ENCODE results near the gene GNGT2. TPM values are rescaled to one million over a fixed set of nuclear protein-coding genes. Genes with fewer than 3 reads are reported as not detected.

GNGT2 gene
- total and polyA plus RNA-seq, 4 donors = 1.8 to 12.3 (median 7.3) TPM

DNA sequence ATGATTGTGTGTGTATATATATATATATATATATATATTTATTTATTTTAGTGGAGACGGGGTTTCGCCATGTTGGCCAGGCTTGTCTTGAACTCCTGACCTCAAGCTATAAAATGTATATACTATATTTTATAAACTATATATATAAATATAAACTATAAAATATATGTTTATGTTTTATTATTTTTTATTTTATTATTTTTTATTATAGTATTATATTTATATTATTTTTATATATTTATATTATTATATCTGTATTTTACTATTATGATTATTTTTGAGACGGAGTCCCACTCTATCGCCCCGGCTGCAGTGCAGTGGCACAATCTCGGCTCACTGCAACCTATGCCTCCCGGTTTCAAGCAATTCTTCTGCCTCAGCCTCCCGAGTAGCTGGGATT is 30.7 kb upstream of the GNGT2 start:
- no peak overlapping the region for H3K27ac ChIP-seq (ENCODE audit: low read depth in 1 of 2, low read length in 1 of 2)
- ATAC-seq (ENCODE audit: insufficient read depth, low FRiP score) = no peak
- H3K27me3 ChIP-seq (ENCODE audit: control insufficient read depth in 3 of 3, insufficient read depth in 3 of 3, low read length in 2 of 3) = peaks cover 0 to 7% (median 0%) of the 10 kb centered on the region in 3 donors
- no peaks in the 10 kb centered on the region for H3K9me3 ChIP-seq (ENCODE audit: control insufficient read depth in 4 of 4, insufficient read depth in 3 of 4, low read length in 3 of 4)
- TF ChIP-seq, protein P1, sequence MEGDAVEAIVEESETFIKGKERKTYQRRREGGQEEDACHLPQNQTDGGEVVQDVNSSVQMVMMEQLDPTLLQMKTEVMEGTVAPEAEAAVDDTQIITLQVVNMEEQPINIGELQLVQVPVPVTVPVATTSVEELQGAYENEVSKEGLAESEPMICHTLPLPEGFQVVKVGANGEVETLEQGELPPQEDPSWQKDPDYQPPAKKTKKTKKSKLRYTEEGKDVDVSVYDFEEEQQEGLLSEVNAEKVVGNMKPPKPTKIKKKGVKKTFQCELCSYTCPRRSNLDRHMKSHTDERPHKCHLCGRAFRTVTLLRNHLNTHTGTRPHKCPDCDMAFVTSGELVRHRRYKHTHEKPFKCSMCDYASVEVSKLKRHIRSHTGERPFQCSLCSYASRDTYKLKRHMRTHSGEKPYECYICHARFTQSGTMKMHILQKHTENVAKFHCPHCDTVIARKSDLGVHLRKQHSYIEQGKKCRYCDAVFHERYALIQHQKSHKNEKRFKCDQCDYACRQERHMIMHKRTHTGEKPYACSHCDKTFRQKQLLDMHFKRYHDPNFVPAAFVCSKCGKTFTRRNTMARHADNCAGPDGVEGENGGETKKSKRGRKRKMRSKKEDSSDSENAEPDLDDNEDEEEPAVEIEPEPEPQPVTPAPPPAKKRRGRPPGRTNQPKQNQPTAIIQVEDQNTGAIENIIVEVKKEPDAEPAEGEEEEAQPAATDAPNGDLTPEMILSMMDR (IDR thresholded peaks at IDR 0.05; ENCODE audit: control extremely low read depth, extremely low read depth) = no peak
- no peaks in the 10 kb centered on the region for H3K4me1 ChIP-seq (ENCODE audit: control insufficient read depth in 5 of 5, insufficient read depth in 5 of 5, low read length in 5 of 5)
- no peak overlapping the region for H3K9ac ChIP-seq (ENCODE audit: insufficient read depth in 1 of 2, low read length in 2 of 2)
- no peak overlapping the region for H3K4me3 ChIP-seq
- WGBS, 2 donors = 89 to 93% methylated on average over 8 of the region's 8 CpGs
- no peaks in the 10 kb centered on the region for H3K36me3 ChIP-seq (ENCODE audit: control insufficient read depth in 4 of 4, insufficient read depth in 4 of 4, low read length in 4 of 4)
- no peak for DNase-seq

DNA sequence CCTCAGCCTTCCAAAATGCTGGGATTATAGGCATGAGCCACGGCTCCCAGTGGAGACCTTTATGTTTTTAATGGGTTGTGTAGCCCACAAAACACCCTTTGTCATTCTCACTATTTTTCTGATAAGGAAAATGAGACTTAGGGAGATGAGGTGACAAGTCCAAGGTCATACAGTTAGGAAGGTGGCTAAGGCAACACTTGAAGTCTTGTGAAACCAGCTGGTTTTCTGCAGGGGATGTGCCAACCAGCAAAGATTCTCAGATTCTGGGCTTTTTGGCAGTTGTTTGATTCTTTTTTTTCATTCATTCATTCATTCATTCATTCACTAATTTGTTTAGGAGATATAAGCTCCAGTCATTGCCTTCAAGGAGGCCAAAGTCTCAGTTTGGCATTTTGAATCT is 30.2 kb upstream of the GNGT2 start:
- WGBS, 2 donors = 85 to 95% methylated on average over 1 of the region's 1 CpG

DNA sequence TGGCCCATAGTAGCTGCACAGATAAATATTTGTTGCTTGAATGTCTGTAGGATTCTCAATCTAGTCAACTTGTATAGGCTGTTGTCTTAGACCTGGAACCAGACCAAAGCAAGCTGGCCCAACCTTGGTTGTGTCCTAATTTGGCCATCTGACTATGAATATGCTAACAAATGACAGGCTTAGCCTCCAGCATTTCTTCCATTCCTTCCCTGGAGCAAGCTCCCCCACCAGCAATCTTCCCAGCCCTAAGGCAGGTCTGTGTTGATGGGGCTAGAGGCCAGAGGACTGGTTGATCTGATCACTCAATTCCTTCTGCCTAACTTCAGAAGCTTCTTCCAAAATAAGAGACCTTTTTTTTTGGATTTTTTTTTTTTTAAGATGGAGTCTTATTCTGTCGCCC is 29.6 kb upstream of the GNGT2 start:
- no peaks in the 10 kb centered on the region for H3K4me1 ChIP-seq (ENCODE audit: control insufficient read depth in 5 of 5, insufficient read depth in 5 of 5, low read length in 5 of 5)
- H3K27ac ChIP-seq (ENCODE audit: low read depth in 1 of 2, low read length in 1 of 2) = no peak overlapping the region
- TF ChIP-seq, protein P1 (IDR thresholded peaks at IDR 0.05; ENCODE audit: control extremely low read depth, extremely low read depth) = no peak
- H3K27me3 ChIP-seq (ENCODE audit: control insufficient read depth in 3 of 3, insufficient read depth in 3 of 3, low read length in 2 of 3) = peaks cover 0 to 7% (median 0%) of the 10 kb centered on the region in 3 donors
- ATAC-seq (ENCODE audit: insufficient read depth, low FRiP score) = no peak
- no peak overlapping the region for H3K9ac ChIP-seq (ENCODE audit: insufficient read depth in 1 of 2, low read length in 2 of 2)
- no peak overlapping the region for H3K4me3 ChIP-seq
- DNase-seq = no peak
- H3K9me3 ChIP-seq (ENCODE audit: control insufficient read depth in 4 of 4, insufficient read depth in 3 of 4, low read length in 3 of 4) = no peaks in the 10 kb centered on the region
- WGBS, 2 donors = 88 to 100% methylated on average over 1 of the region's 1 CpG
- H3K36me3 ChIP-seq (ENCODE audit: control insufficient read depth in 4 of 4, insufficient read depth in 4 of 4, low read length in 4 of 4) = no peaks in the 10 kb centered on the region

More for the DNA sequence above, 30.2 kb upstream of the GNGT2 start:
- Histone ChIP-seq H3K4me1 (ENCODE audit: control insufficient read depth in 5 of 5, insufficient read depth in 5 of 5, low read length in 5 of 5) (no peaks in the 10 kb centered on the region), H3K9ac (ENCODE audit: insufficient read depth in 1 of 2, low read length in 2 of 2) (no peak overlapping the region), H3K27me3 (ENCODE audit: control insufficient read depth in 3 of 3, insufficient read depth in 3 of 3, low read length in 2 of 3) (peaks cover 0 to 7% (median 0%) of the 10 kb centered on the region in 3 donors), H3K27ac (ENCODE audit: low read depth in 1 of 2, low read length in 1 of 2) (no peak overlapping the region), H3K9me3 (ENCODE audit: control insufficient read depth in 4 of 4, insufficient read depth in 3 of 4, low read length in 3 of 4) (no peaks in the 10 kb centered on the region), H3K4me3 (no peak overlapping the region), H3K36me3 (ENCODE audit: control insufficient read depth in 4 of 4, insufficient read depth in 4 of 4, low read length in 4 of 4) (no peaks in the 10 kb centered on the region)
- ATAC-seq (ENCODE audit: insufficient read depth, low FRiP score) = no peak
- no peak for DNase-seq
- TF ChIP-seq, protein P1 (IDR thresholded peaks at IDR 0.05; ENCODE audit: control extremely low read depth, extremely low read depth) = no peak

DNA sequence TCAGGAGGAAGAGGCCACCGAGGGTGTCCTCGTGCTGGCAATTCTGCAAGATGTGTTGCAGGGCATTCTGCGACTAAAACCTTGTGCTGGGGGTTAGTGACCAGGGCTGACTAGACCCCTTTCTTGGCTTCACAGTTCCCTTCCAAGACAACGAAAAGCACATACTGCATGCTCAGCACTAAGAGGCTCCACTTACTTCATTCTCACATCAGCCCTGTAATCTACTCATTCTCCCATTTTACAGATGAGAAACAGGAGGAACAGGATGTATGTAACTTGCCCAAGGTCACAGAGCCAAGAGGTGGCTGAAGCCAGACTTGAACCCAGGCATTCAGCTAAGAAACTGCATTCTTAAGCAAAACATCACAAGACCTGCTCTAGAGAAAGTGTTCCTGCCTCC is 25.5 kb upstream of the GNGT2 start:
- ATAC-seq (ENCODE audit: insufficient read depth, low FRiP score) (no peak), DNase-seq (no peak)
- TF ChIP-seq, protein P1 (IDR thresholded peaks at IDR 0.05; ENCODE audit: control extremely low read depth, extremely low read depth) = no peak
- Histone ChIP-seq H3K4me1 (ENCODE audit: control insufficient read depth in 5 of 5, insufficient read depth in 5 of 5, low read length in 5 of 5) (peaks cover 0 to 4% (median 0%) of the 10 kb centered on the region in 5 donors), H3K4me3 (no peak overlapping the region), H3K36me3 (ENCODE audit: control insufficient read depth in 4 of 4, insufficient read depth in 4 of 4, low read length in 4 of 4) (no peaks in the 10 kb centered on the region), H3K27me3 (ENCODE audit: control insufficient read depth in 3 of 3, insufficient read depth in 3 of 3, low read length in 2 of 3) (peaks cover 0 to 16% (median 9%) of the 10 kb centered on the region in 3 donors), H3K27ac (ENCODE audit: low read depth in 1 of 2, low read length in 1 of 2) (no peak overlapping the region), H3K9ac (ENCODE audit: insufficient read depth in 1 of 2, low read length in 2 of 2) (no peak overlapping the region), H3K9me3 (ENCODE audit: control insufficient read depth in 4 of 4, insufficient read depth in 3 of 4, low read length in 3 of 4) (no peaks in the 10 kb centered on the region)
- WGBS, 2 donors = 53 to 54% methylated on average over 4 of the region's 4 CpGs
